ENCODE measurements around the gene ADAMTSL1. TPM values are rescaled to one million over a fixed set of nuclear protein-coding genes. Genes with fewer than 3 reads are reported as not detected.
A peak's percentile ranks its signal among the peaks of the same experiment; 100 is the strongest.

ADAMTSL1 gene
- total RNA-seq, 1 donor from 2014 or later = 1.6 TPM

GRCh38 chr9:18911714-18912342, 437.9 kb downstream of the ADAMTSL1 start:
- no peak for TF ChIP-seq CTCF (IDR thresholded peaks at IDR 0.05; ENCODE audit: insufficient read depth, low read length, severe bottlenecking)
- FAIRE-seq (no peak), DNase-seq (ENCODE audit: low read depth) (no peak)

GRCh38 chr9:18920141-18921084, 446.5 kb downstream of the ADAMTSL1 start:
- no peaks in the 10 kb centered on the region for H3K36me3 ChIP-seq (ENCODE audit: control insufficient read depth, insufficient read depth, low read length)
- no peak for FAIRE-seq
- DNase-seq (ENCODE audit: low read depth) = peak; percentile 7
- no peaks in the 10 kb centered on the region for H3K27me3 ChIP-seq (ENCODE audit: control insufficient read depth, insufficient read depth, low read length)
- H3K4me3 ChIP-seq (ENCODE audit: low read depth, low read length) = no peak overlapping the region
- TF ChIP-seq CTCF (IDR thresholded peaks at IDR 0.05; ENCODE audit: insufficient read depth, low read length, severe bottlenecking) = no peak

More at GRCh38 chr9:18911714-18912342, 437.9 kb downstream of the ADAMTSL1 start:
- Histone ChIP-seq H3K4me3 (ENCODE audit: low read depth, low read length) (no peak overlapping the region), H3K27me3 (ENCODE audit: control insufficient read depth, insufficient read depth, low read length) (no peaks in the 10 kb centered on the region), H3K36me3 (ENCODE audit: control insufficient read depth, insufficient read depth, low read length) (no peaks in the 10 kb centered on the region)

GRCh38 chr9:18921366-18922075, 447.6 kb downstream of the ADAMTSL1 start:
- H3K36me3 ChIP-seq (ENCODE audit: control insufficient read depth, insufficient read depth, low read length) = no peaks in the 10 kb centered on the region
- FAIRE-seq (no peak), DNase-seq (ENCODE audit: low read depth) (no peak)
- H3K27me3 ChIP-seq (ENCODE audit: control insufficient read depth, insufficient read depth, low read length) = no peaks in the 10 kb centered on the region
- no peak overlapping the region for H3K4me3 ChIP-seq (ENCODE audit: low read depth, low read length)
- TF ChIP-seq CTCF (IDR thresholded peaks at IDR 0.05; ENCODE audit: insufficient read depth, low read length, severe bottlenecking) = no peak

GRCh38 chr9:18922161-18922885, 448.4 kb downstream of the ADAMTSL1 start:
- H3K27me3 ChIP-seq (ENCODE audit: control insufficient read depth, insufficient read depth, low read length) = no peaks in the 10 kb centered on the region
- DNase-seq (ENCODE audit: low read depth) = no peak
- FAIRE-seq = no peak
- TF ChIP-seq CTCF (IDR thresholded peaks at IDR 0.05; ENCODE audit: insufficient read depth, low read length, severe bottlenecking) = no peak
- no peaks in the 10 kb centered on the region for H3K36me3 ChIP-seq (ENCODE audit: control insufficient read depth, insufficient read depth, low read length)
- no peak overlapping the region for H3K4me3 ChIP-seq (ENCODE audit: low read depth, low read length)

- no peak for TF ChIP-seq CTCF (IDR thresholded peaks at IDR 0.05; ENCODE audit: insufficient read depth, low read length, severe bottlenecking)
- no peak for DNase-seq (ENCODE audit: low read depth)
- Histone ChIP-seq H3K4me3 (ENCODE audit: low read depth, low read length) (no peak overlapping the region), H3K36me3 (ENCODE audit: control insufficient read depth, insufficient read depth, low read length) (no peaks in the 10 kb centered on the region), H3K27me3 (ENCODE audit: control insufficient read depth, insufficient read depth, low read length) (no peaks in the 10 kb centered on the region)
- no peak for FAIRE-seq
Observed at GRCh38 chr9:18923167-18923566, 449.2 kb downstream of the ADAMTSL1 start.

All from bronchial epithelial cell (primary cell).